ENCODE results near the gene MEX3A. TPM values are rescaled to one million over a fixed set of nuclear protein-coding genes. Genes with fewer than 3 reads are reported as not detected.
A peak's percentile ranks its signal among the peaks of the same experiment; 100 is the strongest.

The MEX3A gene
- total and polyA plus RNA-seq, 2 donors (not counting 3 experiments of a cell fraction or from before 2014, with no cell fraction given): 20.2 to 23.6 TPM

DNA sequence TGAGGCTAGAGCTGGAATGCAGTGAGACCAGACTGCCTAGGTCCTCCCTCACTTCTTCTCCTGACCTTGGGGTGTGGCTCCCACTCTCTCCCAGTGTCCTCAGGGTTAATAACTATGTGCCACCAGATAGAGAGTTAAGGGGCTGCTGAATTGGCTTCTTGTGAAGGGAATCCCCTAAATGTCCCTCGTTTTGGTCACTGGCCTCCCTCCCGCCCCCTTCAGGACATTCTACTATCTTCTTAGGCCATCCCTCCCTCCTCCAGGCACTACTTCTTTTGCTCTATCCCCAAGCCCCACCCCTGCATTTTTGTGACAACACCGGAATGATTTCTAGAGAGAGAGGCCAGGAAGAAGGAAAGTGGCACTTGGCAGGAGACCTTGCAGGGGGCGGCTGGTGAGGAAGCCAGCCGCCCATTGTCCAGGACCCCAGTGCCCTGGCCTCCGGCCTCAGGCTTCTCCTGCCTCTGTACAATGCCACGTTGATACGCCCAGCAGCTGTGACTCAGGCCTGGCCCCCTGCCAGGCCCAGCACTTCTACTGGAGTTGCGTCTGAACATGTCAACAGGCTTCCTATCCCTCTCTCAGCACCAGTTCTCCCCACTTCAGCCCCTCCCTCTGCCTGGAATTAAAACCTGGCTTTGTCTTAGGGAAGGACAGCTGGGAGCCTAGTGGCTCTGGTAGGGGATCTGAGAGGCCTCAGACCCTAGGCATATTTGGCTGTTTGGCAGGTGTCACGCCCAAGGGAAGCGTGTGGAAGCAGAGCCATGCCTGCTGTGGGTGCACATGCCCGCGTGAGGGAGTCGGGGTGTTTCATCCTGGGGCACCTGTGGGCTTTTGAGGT, 41.3 kb upstream of the MEX3A start:
- Histone ChIP-seq H3K27me3 (ENCODE audit: control insufficient read depth in 2 of 2, insufficient read depth in 2 of 2, low read length in 2 of 2) (no peaks in the 10 kb centered on the region), H3K27ac (ENCODE audit: insufficient read depth, low read depth, low read length) (peak overlapping the region; percentile 97), H3K4me2 (ENCODE audit: insufficient read depth, low read length) (peak overlapping the region; percentile 76), H3K79me2 (ENCODE audit: control insufficient read depth, insufficient read depth, low read length) (peaks cover 87% of the 10 kb centered on the region), H4K20me1 (replicated peaks; ENCODE audit: control insufficient read depth, extremely low read depth, insufficient read depth, low read length) (no peaks in the 10 kb centered on the region), H3K4me3 (replicated peaks in 1 of 3; ENCODE audit: insufficient read depth in 1 of 3, low read depth in 1 of 3, low read length in 3 of 3) (peak overlapping the region in 1 of 3 experiments; percentile 39), H3K9me1 (replicated peaks; ENCODE audit: control insufficient read depth, extremely low read depth, insufficient read depth, low read length) (no peaks in the 10 kb centered on the region), H2AFZ (ENCODE audit: low read depth, low read length) (no peak overlapping the region), H3K36me3 (ENCODE audit: control insufficient read depth in 2 of 2, extremely low read depth in 1 of 2, insufficient read depth in 2 of 2, low read length in 2 of 2) (peaks cover 0 to 4% of the 10 kb centered on the region in 2 experiments), H3K4me1 (ENCODE audit: control insufficient read depth, extremely low read depth, insufficient read depth, low read length) (peaks cover 87% of the 10 kb centered on the region), H3K9me3 (replicated peaks; ENCODE audit: control insufficient read depth, insufficient read depth, low read length) (no peaks in the 10 kb centered on the region), H3K9ac (replicated peaks; ENCODE audit: extremely low read depth, insufficient read depth, low read length) (peak overlapping the region; percentile 86)
- POLR2A ChIA-PET: interaction anchor here (0.9 to 1.9 kb wide), 3 partner anchors 9 to 90 kb away, joined by 3 to 10 read pairs (median 4); partner anchors contain the start of genes LMNA and PMF1
- TSS peak; percentile 15 for BruUV-seq (replicated peaks)
- dilution Hi-C loops (cut with MboI; ENCODE audit: extremely low pct_ligation_motif_present, low sequenced_read_pairs) (no loop called here), intact Hi-C loops (cut with micrococcal nuclease) (loop anchor here (1.0 to 5.0 kb wide), 3 partner anchors 9 to 379 kb away; partner anchors contain the start of genes LMNA and MEF2D)
- TF ChIP-seq POLR2A (IDR thresholded peaks at IDR 0.05; ENCODE audit: low read depth, low read length) (peak; percentile 21), GATA2 (IDR thresholded peaks at IDR 0.05; ENCODE audit: insufficient read depth, insufficient read length, low read depth, low read length) (peak; percentile 28), FOS (IDR thresholded peaks at IDR 0.05; ENCODE audit: borderline replicate concordance, insufficient read depth, low read length) (peak; percentile 94), POLR2AphosphoS5 (IDR thresholded peaks at IDR 0.05; ENCODE audit: insufficient read depth, low read depth, low read length) (peak; percentile 98), MYC (IDR thresholded peaks at IDR 0.05; ENCODE audit: low read depth, low read length) (peak; percentile 8), JUN (IDR thresholded peaks at IDR 0.05; ENCODE audit: borderline replicate concordance, insufficient read depth, insufficient read length, low read depth) (peak; percentile 62), EZH2 (IDR thresholded peaks at IDR 0.05; ENCODE audit: borderline replicate concordance, low read depth, low read length, severe bottlenecking) (no peak)
- TF ChIP-seq, protein P1, sequence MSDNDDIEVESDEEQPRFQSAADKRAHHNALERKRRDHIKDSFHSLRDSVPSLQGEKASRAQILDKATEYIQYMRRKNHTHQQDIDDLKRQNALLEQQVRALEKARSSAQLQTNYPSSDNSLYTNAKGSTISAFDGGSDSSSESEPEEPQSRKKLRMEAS (IDR thresholded peaks at IDR 0.05; ENCODE audit: insufficient read depth, insufficient read length): no peak
- TF ChIP-seq, protein P2, sequence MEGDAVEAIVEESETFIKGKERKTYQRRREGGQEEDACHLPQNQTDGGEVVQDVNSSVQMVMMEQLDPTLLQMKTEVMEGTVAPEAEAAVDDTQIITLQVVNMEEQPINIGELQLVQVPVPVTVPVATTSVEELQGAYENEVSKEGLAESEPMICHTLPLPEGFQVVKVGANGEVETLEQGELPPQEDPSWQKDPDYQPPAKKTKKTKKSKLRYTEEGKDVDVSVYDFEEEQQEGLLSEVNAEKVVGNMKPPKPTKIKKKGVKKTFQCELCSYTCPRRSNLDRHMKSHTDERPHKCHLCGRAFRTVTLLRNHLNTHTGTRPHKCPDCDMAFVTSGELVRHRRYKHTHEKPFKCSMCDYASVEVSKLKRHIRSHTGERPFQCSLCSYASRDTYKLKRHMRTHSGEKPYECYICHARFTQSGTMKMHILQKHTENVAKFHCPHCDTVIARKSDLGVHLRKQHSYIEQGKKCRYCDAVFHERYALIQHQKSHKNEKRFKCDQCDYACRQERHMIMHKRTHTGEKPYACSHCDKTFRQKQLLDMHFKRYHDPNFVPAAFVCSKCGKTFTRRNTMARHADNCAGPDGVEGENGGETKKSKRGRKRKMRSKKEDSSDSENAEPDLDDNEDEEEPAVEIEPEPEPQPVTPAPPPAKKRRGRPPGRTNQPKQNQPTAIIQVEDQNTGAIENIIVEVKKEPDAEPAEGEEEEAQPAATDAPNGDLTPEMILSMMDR (IDR thresholded peaks at IDR 0.05; ENCODE audit: extremely low read depth in 1 of 2, insufficient read depth in 1 of 2, low read depth in 1 of 2, low read length in 2 of 2): peak in 1 of 2 donors; percentile 22
- CTCF ChIA-PET: interaction anchor here (1.2 to 13.3 kb wide), 7 partner anchors 10 to 103 kb away, joined by 3 to 283 read pairs (median 7); partner anchors contain the start of genes LMNA and SSR2
- DNase-seq (ENCODE audit: low read depth, low spot score) (peak; percentile 99), FAIRE-seq (peak; percentile 100)

Measured in endothelial cell of umbilical vein (primary cell).